HG03064 (cell line): ENCODE measurements around the gene BCHE.
A peak's percentile ranks its signal among the peaks of the same experiment; 100 is the strongest.
"Not testable (repeated sequence)": the region's sequence is repeated elsewhere in the genome, so short reads cannot be mapped to it uniquely, and the experiment has no call there.

Experiments used
- ATAC-seq: cut with Tn5 transposase; IDR thresholded peaks from one replicate; pipeline ENCODE4 v1.9.1; 2021; ENCODE audit warnings: low read depth; ENCODE audit not compliant: unreplicated experiment

Gene BCHE

GRCh38 chr3:165817160-165817709 is 20.0 kb downstream of the BCHE start:
- no peak for ATAC-seq

GRCh38 chr3:165816209-165816608 is 21.0 kb downstream of the BCHE start:
- no peak for ATAC-seq

- no peak for ATAC-seq
These were observed 21.5 kb downstream of the BCHE start for GRCh38 chr3:165815682-165816081.

- ATAC-seq = no peak
These were observed 22.8 kb downstream of the BCHE start for GRCh38 chr3:165814380-165814779.

GRCh38 chr3:165807937-165808336 is 29.3 kb downstream of the BCHE start:
- not testable (repeated sequence) for ATAC-seq

GRCh38 chr3:165805946-165806561 is 31.2 kb downstream of the BCHE start:
- ATAC-seq = peak; percentile 85

- ATAC-seq = no peak
These were observed 33.8 kb downstream of the BCHE start for GRCh38 chr3:165803471-165803870.

- no peak for ATAC-seq
These were observed 36.3 kb downstream of the BCHE start for GRCh38 chr3:165800970-165801369.

- no peak for ATAC-seq
These were observed 38.2 kb downstream of the BCHE start for GRCh38 chr3:165799026-165799425.

GRCh38 chr3:165797551-165797950 is 39.7 kb downstream of the BCHE start:
- ATAC-seq = no peak

GRCh38 chr3:165796701-165797100 is 40.5 kb downstream of the BCHE start:
- no peak for ATAC-seq

- ATAC-seq = no peak
These were observed 48.7 kb downstream of the BCHE start for GRCh38 chr3:165788531-165788930.

- no peak for ATAC-seq
These were observed 51.2 kb downstream of the BCHE start for GRCh38 chr3:165786013-165786412.

- no peak for ATAC-seq
These were observed 52.9 kb downstream of the BCHE start for GRCh38 chr3:165784337-165784736.

- no peak for ATAC-seq
These were observed 53.8 kb downstream of the BCHE start for GRCh38 chr3:165783383-165783782.

GRCh38 chr3:165778891-165779290 is 58.3 kb downstream of the BCHE start:
- no peak for ATAC-seq

- no peak for ATAC-seq
These were observed 58.8 kb downstream of the BCHE start for GRCh38 chr3:165778456-165778855.

- no peak for ATAC-seq
These were observed 61.4 kb downstream of the BCHE start for GRCh38 chr3:165775824-165776223.

- ATAC-seq = no peak
These were observed 66.4 kb downstream of the BCHE start for GRCh38 chr3:165770781-165771180.

- no peak for ATAC-seq
These were observed 68.5 kb downstream of the BCHE start for GRCh38 chr3:165768680-165769079.

GRCh38 chr3:165759041-165759440 is 78.2 kb downstream of the BCHE start:
- no peak for ATAC-seq

GRCh38 chr3:165755571-165755970 is 81.7 kb downstream of the BCHE start:
- no peak for ATAC-seq
